ENCODE results near the gene ACP3.

ACP3 gene

DNA sequence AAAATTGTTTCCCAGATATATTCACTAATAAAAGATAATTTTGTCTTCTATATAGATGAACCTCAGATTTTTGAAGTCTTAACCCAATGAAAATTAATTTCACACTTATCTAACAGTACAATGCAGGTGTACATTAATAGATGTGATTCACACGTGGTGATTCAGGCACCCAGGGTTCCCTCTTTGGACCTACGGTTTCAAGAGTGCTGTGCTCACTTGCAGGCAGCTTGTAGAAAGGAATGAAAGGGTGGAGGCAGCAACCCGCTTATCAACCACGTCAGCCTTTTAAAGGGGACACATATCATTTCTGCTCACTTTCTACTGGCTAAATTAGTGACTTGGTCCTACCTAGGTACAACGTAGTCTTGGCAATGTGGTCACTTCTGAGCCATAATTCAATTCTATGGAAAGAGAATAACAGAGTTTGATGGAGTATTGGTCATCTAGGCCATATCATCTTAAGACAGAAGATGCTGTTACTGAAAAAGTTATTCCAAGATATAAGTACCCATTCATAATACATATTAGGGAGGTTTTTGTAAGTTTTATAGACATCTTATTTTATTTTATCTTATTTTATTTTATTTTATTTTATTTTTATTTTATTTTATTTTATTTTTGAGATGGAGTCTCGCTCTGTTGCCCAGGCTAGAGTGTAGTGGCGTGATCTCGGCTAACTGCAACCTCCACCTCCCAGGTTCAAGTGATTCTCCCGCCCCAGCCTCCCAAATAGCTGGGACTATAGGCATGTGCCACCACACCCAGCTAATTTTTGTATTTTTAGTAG, 37.9 kb downstream of the ACP3 start:
- Histone ChIP-seq H3K27me3 (replicated peaks; ENCODE audit: control insufficient read depth, insufficient read depth, low read length) (no peaks in the 10 kb centered on the region; the same call in 1 of the 2 replicates), H3K36me3 (ENCODE audit: control insufficient read depth, insufficient read depth, low read length) (no peaks in the 10 kb centered on the region), H3K4me3 (replicated peaks; ENCODE audit: low read depth, low read length) (no peak overlapping the region)
- DNase-seq (ENCODE audit: extremely low read depth, insufficient read length): no peak
- TF ChIP-seq, protein P1, sequence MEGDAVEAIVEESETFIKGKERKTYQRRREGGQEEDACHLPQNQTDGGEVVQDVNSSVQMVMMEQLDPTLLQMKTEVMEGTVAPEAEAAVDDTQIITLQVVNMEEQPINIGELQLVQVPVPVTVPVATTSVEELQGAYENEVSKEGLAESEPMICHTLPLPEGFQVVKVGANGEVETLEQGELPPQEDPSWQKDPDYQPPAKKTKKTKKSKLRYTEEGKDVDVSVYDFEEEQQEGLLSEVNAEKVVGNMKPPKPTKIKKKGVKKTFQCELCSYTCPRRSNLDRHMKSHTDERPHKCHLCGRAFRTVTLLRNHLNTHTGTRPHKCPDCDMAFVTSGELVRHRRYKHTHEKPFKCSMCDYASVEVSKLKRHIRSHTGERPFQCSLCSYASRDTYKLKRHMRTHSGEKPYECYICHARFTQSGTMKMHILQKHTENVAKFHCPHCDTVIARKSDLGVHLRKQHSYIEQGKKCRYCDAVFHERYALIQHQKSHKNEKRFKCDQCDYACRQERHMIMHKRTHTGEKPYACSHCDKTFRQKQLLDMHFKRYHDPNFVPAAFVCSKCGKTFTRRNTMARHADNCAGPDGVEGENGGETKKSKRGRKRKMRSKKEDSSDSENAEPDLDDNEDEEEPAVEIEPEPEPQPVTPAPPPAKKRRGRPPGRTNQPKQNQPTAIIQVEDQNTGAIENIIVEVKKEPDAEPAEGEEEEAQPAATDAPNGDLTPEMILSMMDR (IDR thresholded peaks at IDR 0.05; ENCODE audit: insufficient read depth, low read length, poor library complexity, severe bottlenecking): no peak

DNA sequence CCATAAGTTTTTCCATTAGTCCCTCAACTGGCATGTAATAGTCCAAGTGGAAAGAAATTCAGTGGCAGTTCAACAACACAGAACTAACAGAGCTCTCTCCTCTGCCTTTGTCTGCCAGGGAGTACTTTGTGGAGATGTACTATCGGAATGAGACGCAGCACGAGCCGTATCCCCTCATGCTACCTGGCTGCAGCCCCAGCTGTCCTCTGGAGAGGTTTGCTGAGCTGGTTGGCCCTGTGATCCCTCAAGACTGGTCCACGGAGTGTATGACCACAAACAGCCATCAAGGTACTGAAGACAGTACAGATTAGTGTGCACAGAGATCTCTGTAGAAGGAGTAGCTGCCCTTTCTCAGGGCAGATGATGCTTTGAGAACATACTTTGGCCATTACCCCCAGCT, 39.4 kb downstream of the ACP3 start:
- TF ChIP-seq, protein P1 (IDR thresholded peaks at IDR 0.05; ENCODE audit: insufficient read depth, low read length, poor library complexity, severe bottlenecking): no peak
- no peaks in the 10 kb centered on the region; the same call in 1 of the 2 replicates for H3K27me3 ChIP-seq (replicated peaks; ENCODE audit: control insufficient read depth, insufficient read depth, low read length)
- DNase-seq (ENCODE audit: extremely low read depth, insufficient read length): no peak
- H3K4me3 ChIP-seq (replicated peaks; ENCODE audit: low read depth, low read length): no peak overlapping the region
- no peaks in the 10 kb centered on the region for H3K36me3 ChIP-seq (ENCODE audit: control insufficient read depth, insufficient read depth, low read length)

DNA sequence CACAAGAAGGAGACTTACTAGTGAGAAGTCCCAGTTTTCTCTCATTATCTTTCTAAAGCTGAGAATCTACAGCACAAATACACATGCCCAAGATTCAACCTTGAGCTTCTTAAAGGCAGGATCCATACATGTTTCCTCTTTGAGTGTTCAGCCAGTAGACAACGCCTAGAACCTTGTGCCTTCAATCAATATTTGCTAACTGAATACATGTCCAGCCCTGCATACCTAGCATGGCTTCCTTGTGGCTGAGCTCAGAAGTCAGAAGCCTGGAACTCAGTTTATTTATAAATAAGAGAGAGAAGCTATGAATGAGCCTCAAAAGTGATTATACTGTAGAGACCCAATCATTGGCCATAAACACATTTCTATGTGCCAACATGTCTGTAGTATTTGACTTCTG, 43.5 kb downstream of the ACP3 start:
- no peaks in the 10 kb centered on the region; the same call in 1 of the 2 replicates for H3K27me3 ChIP-seq (replicated peaks; ENCODE audit: control insufficient read depth, insufficient read depth, low read length)
- no peak overlapping the region for H3K4me3 ChIP-seq (replicated peaks; ENCODE audit: low read depth, low read length)
- DNase-seq (ENCODE audit: extremely low read depth, insufficient read length): no peak
- no peaks in the 10 kb centered on the region for H3K36me3 ChIP-seq (ENCODE audit: control insufficient read depth, insufficient read depth, low read length)
- TF ChIP-seq, protein P1 (IDR thresholded peaks at IDR 0.05; ENCODE audit: insufficient read depth, low read length, poor library complexity, severe bottlenecking): no peak

DNA sequence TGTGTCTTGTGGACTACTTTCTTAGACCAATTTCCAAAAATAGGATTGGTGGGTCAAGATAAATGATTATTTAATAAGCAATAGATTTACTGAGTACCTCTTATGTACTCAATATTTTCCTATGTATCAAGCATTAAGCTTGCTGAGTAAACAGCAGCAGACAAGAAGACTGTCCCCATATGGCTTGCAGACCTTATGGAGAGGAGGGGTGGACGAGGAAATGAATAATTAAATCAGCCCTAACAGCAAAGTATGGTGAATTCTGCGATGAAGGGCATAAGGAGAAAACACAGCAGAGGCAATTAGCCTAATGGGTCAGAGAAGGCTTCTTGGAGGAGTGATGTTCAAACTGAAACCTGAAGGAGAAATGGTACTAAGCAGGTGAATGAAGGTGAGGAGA, 45.1 kb downstream of the ACP3 start:
- no peak for DNase-seq (ENCODE audit: extremely low read depth, insufficient read length)
- TF ChIP-seq, protein P1 (IDR thresholded peaks at IDR 0.05; ENCODE audit: insufficient read depth, low read length, poor library complexity, severe bottlenecking): no peak
- H3K36me3 ChIP-seq (ENCODE audit: control insufficient read depth, insufficient read depth, low read length): no peaks in the 10 kb centered on the region
- no peaks in the 10 kb centered on the region for H3K27me3 ChIP-seq (replicated peaks; ENCODE audit: control insufficient read depth, insufficient read depth, low read length)
- no peak overlapping the region for H3K4me3 ChIP-seq (replicated peaks; ENCODE audit: low read depth, low read length)

DNA sequence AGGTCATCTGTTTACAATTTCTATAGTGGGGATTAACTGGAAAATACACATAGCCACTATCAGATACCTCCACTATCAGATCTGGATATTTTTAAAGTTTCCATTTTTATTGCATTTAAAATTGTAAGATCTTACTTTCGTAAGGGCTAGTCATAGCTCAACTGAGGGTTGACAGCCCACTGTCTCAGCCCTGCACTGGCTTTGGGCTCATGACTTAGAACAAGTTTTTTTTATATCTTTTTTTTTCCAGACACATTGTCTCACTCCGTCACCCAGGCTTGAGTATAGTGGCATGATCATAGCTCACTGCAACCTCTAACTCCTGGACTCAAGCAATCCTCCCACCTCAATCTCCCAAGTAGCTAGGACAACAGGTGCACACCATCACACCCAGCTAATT, 51.3 kb downstream of the ACP3 start:
- DNase-seq (ENCODE audit: extremely low read depth, insufficient read length): no peak
- no peak overlapping the region for H3K4me3 ChIP-seq (replicated peaks; ENCODE audit: low read depth, low read length)
- TF ChIP-seq, protein P1 (IDR thresholded peaks at IDR 0.05; ENCODE audit: insufficient read depth, low read length, poor library complexity, severe bottlenecking): no peak
- no peaks in the 10 kb centered on the region for H3K36me3 ChIP-seq (ENCODE audit: control insufficient read depth, insufficient read depth, low read length)
- no peaks in the 10 kb centered on the region for H3K27me3 ChIP-seq (replicated peaks; ENCODE audit: control insufficient read depth, insufficient read depth, low read length)
